HepG2 (cell line): Measurements from ENCODE around the gene ORMDL3. TPM values are rescaled to one million over a fixed set of nuclear protein-coding genes. Genes with fewer than 3 reads are reported as not detected.

Experiments used
- ATM ChIP-seq: fragments of 450-650 bp; IDR thresholded peaks from 2 replicates; pipeline ENCODE4 v1.7.1; 2017; ENCODE audit warnings: mild to moderate bottlenecking, borderline replicate concordance
- BRD4 ChIP-seq: sonication (generic); formaldehyde crosslinking; IDR thresholded peaks from 2 replicates; pipeline ENCODE4 v1.4.0; 2020; ENCODE audit warnings: missing genetic modification reagents
- ELF1 ChIP-seq: sonication (generic); formaldehyde crosslinking; IDR thresholded peaks from 2 replicates; pipeline ENCODE4 v1.4.0; 2020; ENCODE audit warnings: missing genetic modification reagents
- GPN1 ChIP-seq: sonication (generic); formaldehyde crosslinking; IDR thresholded peaks from 2 replicates; pipeline ENCODE4 v1.5.1; 2020; ENCODE audit warnings: missing genetic modification reagents, borderline replicate concordance
- HNRNPL ChIP-seq: fragments of 200-400 bp; formaldehyde crosslinking; IDR thresholded peaks from 2 replicates; pipeline ENCODE4 v1.6.1; 2017; ENCODE audit warnings: mild to moderate bottlenecking, low read depth, low read length
- KAT7 ChIP-seq: IDR thresholded peaks from 2 replicates; pipeline ENCODE4 v1.6.1; 2018; ENCODE audit warnings: borderline replicate concordance, missing compliant biosample characterization
- MXI1 ChIP-seq: IDR thresholded peaks from 3 replicates; pipeline ENCODE4 v1.6.1; 2012; ENCODE audit warnings: low read depth, low read length, inconsistent platforms, borderline replicate concordance
- PAWR ChIP-seq: sonication (generic); formaldehyde crosslinking; IDR thresholded peaks from 2 replicates; pipeline ENCODE4 v1.4.0; 2020; ENCODE audit warnings: missing genetic modification reagents, mild to moderate bottlenecking, borderline replicate concordance
- PCBP2 ChIP-seq: fragments of 200-400 bp; formaldehyde crosslinking; optimal IDR thresholded peaks from 2 replicates; pipeline ENCODE3; 2018; ENCODE audit warnings: low read length, low read depth; ENCODE audit not compliant: poor library complexity, severe bottlenecking
- REXO4 ChIP-seq: sonication (generic); formaldehyde crosslinking; IDR thresholded peaks from 2 replicates; pipeline ENCODE4 v1.8.0; 2022; ENCODE audit warnings: missing genetic modification reagents, mild to moderate bottlenecking, borderline replicate concordance
- THYN1 ChIP-seq: sonication (generic); formaldehyde crosslinking; IDR thresholded peaks from 2 replicates; pipeline ENCODE4 v1.8.1; 2023; ENCODE audit warnings: low read depth, mild to moderate bottlenecking, moderate library complexity, missing genetic modification reagents, borderline replicate concordance
- ZFP62 ChIP-seq: sonication (generic); formaldehyde crosslinking; IDR thresholded peaks from 2 replicates; pipeline ENCODE4 v1.4.0; 2020; ENCODE audit warnings: missing genetic modification reagents
- ZFP82 ChIP-seq: sonication (generic); formaldehyde crosslinking; IDR thresholded peaks from 2 replicates; pipeline ENCODE4 v1.5.1; 2020; ENCODE audit warnings: mild to moderate bottlenecking, missing genetic modification reagents, borderline replicate concordance
- ZNF496 ChIP-seq: sonication (generic); formaldehyde crosslinking; IDR thresholded peaks from 2 replicates; pipeline ENCODE4 v1.8.1; 2023; ENCODE audit warnings: mild to moderate bottlenecking, moderate library complexity, missing genetic modification reagents; ENCODE audit not compliant: insufficient replicate concordance
- ZNF556 ChIP-seq: sonication (generic); formaldehyde crosslinking; IDR thresholded peaks from 2 replicates; pipeline ENCODE4 v1.4.0; 2020; ENCODE audit warnings: mild to moderate bottlenecking, missing genetic modification reagents, borderline replicate concordance
- ZNF570 ChIP-seq: sonication (generic); formaldehyde crosslinking; IDR thresholded peaks from 2 replicates; pipeline ENCODE4 v1.4.0; 2020; ENCODE audit warnings: mild to moderate bottlenecking, missing genetic modification reagents, borderline replicate concordance
- ZNF589 ChIP-seq: sonication (generic); formaldehyde crosslinking; conservative IDR thresholded peaks from 2 replicates; pipeline ENCODE4 v1.8.0; 2022; ENCODE audit warnings: mild to moderate bottlenecking, moderate library complexity, missing genetic modification reagents
- ZNF672 ChIP-seq: sonication (generic); formaldehyde crosslinking; IDR thresholded peaks from 2 replicates; pipeline ENCODE4 v1.8.1; 2022; ENCODE audit warnings: missing genetic modification reagents
- ZNF737 ChIP-seq: sonication (generic); formaldehyde crosslinking; IDR thresholded peaks from 2 replicates; pipeline ENCODE4 v1.5.0; 2020; ENCODE audit warnings: missing genetic modification reagents, mild to moderate bottlenecking, borderline replicate concordance
- ZNF761 ChIP-seq: sonication (generic); formaldehyde crosslinking; conservative IDR thresholded peaks from 2 replicates; pipeline ENCODE4 v1.4.0; 2020; ENCODE audit warnings: mild to moderate bottlenecking, missing genetic modification reagents
- ZNF780A ChIP-seq: sonication (generic); formaldehyde crosslinking; IDR thresholded peaks from 2 replicates; pipeline ENCODE4 v1.8.0; 2022; ENCODE audit warnings: mild to moderate bottlenecking, missing genetic modification reagents, moderate library complexity
- ZNF891 ChIP-seq: sonication (generic); formaldehyde crosslinking; IDR thresholded peaks from 2 replicates; pipeline ENCODE4 v1.5.0; 2020; ENCODE audit warnings: mild to moderate bottlenecking, missing genetic modification reagents
- polyA plus RNA-seq, 8 experiments: library from polyadenylated mRNA; depleted of rRNA in 3 of 8; stranded (reverse) in 7 of 8; unstranded in 1 of 8; fragments of >200 nt; fragmentation: Illumina TruSeq in 4 of 8; extraction: Trizol in 4 of 8; gene quantifications; 2 replicates each; pipeline versions ENCODE4 v1.2.1 to v1.2.3, GENCODE V29; 2011 to 2016; ENCODE audit warnings: low read depth in 4 of 8, missing spikeins in 1 of 8, mixed read lengths in 1 of 8; ENCODE audit not compliant: insufficient read depth in 1 of 8
- total RNA-seq, 5 experiments: library from RNA; depleted of rRNA; stranded (reverse); fragments of >200 nt; fragmentation: Illumina TruSeq; extraction: Trizol; gene quantifications; 2 replicates each; pipeline ENCODE4 v1.2.3, GENCODE V29; 2016; ENCODE audit warnings: low read depth in 1 of 5
- TF ChIP-seq, protein P1 (sequence below): sonication (generic); formaldehyde crosslinking; IDR thresholded peaks from 2 replicates; pipeline ENCODE4 v1.4.0; 2020; ENCODE audit warnings: mild to moderate bottlenecking, missing genetic modification reagents
- TF ChIP-seq, protein P2 (sequence below): sonication (generic); formaldehyde crosslinking; IDR thresholded peaks from 2 replicates; pipeline ENCODE4 v1.9.0; 2021; ENCODE audit warnings: missing genetic modification reagents, mild to moderate bottlenecking, borderline replicate concordance
- TF ChIP-seq, protein P3 (sequence below): sonication (generic); formaldehyde crosslinking; IDR thresholded peaks from 2 replicates; pipeline ENCODE4 v1.4.0; 2020; ENCODE audit warnings: mild to moderate bottlenecking, missing genetic modification reagents

ORMDL3 gene
- total and polyA plus RNA-seq, 2 of the 13 experiments (the other 11 are each of a cell fraction or from before 2014, with no cell fraction given): 181 to 384 TPM

DNA sequence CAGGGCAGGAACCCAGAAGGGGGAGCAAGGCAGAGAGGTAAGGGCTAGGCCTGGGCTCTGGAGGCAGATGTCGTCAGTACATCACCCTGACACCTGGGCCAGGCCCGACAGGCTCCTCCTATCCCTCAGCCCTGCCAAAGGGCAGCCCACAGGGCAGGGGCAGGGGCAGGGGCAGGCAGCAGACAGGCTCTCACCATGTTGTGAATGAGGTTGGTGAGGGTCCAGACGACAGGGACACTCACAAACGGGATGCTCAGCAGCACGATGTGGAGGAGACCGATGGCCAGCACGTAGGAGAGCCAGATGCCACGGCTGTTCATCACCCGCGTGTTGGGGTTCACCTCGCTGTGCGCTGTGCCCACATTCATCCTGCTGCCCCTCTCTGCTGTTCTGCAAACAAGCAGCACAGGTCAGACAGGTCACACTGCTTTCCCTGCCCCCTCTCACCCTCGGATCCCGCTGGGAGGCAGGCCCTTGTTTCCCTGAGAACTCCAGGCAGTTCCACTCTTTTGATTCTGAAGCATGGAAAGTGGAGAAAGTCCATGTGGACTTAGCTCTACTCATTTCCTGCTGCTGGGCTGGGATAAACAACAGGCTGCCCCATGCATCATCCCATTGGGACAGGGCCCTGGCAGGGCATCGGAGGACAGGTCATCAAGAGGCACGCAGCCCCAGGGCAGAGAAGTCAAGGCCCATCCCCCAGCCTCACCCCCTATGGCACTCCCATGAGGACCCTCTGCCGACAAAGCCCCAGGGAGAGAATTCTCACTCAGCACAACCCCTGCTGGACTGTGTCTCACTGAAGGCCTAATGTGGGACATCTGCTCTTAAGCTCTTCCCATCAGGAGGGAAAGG, 3.3 kb downstream of the ORMDL3 start (continued):
- peak; percentile 98 for TF ChIP-seq MXI1
- peak; percentile 95 for TF ChIP-seq ZNF761 (CRISPR knock-in tag)
- no peak for TF ChIP-seq ZFP62 (CRISPR knock-in tag)
- TF ChIP-seq BRD4 (CRISPR knock-in tag): peak; percentile 88
- TF ChIP-seq ZNF589: peak; percentile 95
- 0 out of 2 replicates have a peak, but pooled peaks have one; percentile 37 for TF ChIP-seq GPN1 (CRISPR knock-in tag)
- TF ChIP-seq ZNF570: no peak
- TF ChIP-seq ZNF672 (CRISPR knock-in tag): no peak
- TF ChIP-seq, protein P1, sequence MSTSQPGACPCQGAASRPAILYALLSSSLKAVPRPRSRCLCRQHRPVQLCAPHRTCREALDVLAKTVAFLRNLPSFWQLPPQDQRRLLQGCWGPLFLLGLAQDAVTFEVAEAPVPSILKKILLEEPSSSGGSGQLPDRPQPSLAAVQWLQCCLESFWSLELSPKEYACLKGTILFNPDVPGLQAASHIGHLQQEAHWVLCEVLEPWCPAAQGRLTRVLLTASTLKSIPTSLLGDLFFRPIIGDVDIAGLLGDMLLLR (CRISPR knock-in tag): peak; percentile 74; the same call in 1 of the 2 replicates
- no peak; the same call in 1 of the 2 replicates for TF ChIP-seq REXO4 (CRISPR knock-in tag)
- no peak; the same call in 1 of the 2 replicates for TF ChIP-seq THYN1 (CRISPR knock-in tag)
- no peak for TF ChIP-seq ZNF737 (CRISPR knock-in tag)
- TF ChIP-seq ELF1 (CRISPR knock-in tag): peak; percentile 80
- no peak for TF ChIP-seq PCBP2
- TF ChIP-seq, protein P2, sequence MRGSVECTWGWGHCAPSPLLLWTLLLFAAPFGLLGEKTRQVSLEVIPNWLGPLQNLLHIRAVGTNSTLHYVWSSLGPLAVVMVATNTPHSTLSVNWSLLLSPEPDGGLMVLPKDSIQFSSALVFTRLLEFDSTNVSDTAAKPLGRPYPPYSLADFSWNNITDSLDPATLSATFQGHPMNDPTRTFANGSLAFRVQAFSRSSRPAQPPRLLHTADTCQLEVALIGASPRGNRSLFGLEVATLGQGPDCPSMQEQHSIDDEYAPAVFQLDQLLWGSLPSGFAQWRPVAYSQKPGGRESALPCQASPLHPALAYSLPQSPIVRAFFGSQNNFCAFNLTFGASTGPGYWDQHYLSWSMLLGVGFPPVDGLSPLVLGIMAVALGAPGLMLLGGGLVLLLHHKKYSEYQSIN (CRISPR knock-in tag): no peak
- TF ChIP-seq ZNF780A (CRISPR knock-in tag): 0 out of 2 replicates have a peak, but pooled peaks have one; percentile 77
- TF ChIP-seq ZNF556 (CRISPR knock-in tag): peak; percentile 98
- peak; percentile 92; the same call in 1 of the 2 replicates for TF ChIP-seq PAWR
- peak; percentile 97 for TF ChIP-seq KAT7 (CRISPR knock-in tag)
- no peak for TF ChIP-seq ATM
- TF ChIP-seq, protein P3, sequence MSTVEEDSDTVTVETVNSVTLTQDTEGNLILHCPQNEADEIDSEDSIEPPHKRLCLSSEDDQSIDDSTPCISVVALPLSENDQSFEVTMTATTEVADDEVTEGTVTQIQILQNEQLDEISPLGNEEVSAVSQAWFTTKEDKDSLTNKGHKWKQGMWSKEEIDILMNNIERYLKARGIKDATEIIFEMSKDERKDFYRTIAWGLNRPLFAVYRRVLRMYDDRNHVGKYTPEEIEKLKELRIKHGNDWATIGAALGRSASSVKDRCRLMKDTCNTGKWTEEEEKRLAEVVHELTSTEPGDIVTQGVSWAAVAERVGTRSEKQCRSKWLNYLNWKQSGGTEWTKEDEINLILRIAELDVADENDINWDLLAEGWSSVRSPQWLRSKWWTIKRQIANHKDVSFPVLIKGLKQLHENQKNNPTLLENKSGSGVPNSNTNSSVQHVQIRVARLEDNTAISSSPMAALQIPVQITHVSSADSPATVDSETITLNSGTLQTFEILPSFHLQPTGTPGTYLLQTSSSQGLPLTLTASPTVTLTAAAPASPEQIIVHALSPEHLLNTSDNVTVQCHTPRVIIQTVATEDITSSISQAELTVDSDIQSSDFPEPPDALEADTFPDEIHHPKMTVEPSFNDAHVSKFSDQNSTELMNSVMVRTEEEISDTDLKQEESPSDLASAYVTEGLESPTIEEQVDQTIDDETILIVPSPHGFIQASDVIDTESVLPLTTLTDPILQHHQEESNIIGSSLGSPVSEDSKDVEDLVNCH (CRISPR knock-in tag): 0 out of 2 replicates have a peak, but pooled peaks have one; percentile 77
- no peak for TF ChIP-seq ZNF496 (CRISPR knock-in tag)
- peak; percentile 97 for TF ChIP-seq HNRNPL
- peak; percentile 10; the same call in 1 of the 2 replicates for TF ChIP-seq ZNF891 (CRISPR knock-in tag)
- TF ChIP-seq ZFP82 (CRISPR knock-in tag): no peak; the same call in 1 of the 2 replicates
